WTC11 (cell line): ENCODE results near the gene ZGPAT. TPM values are rescaled to one million over a fixed set of nuclear protein-coding genes. Genes with fewer than 3 reads are reported as not detected.

ENCODE experiments used
- ATAC-seq: fragments of 200-7000 bp; cut with Tn5 transposase; 2 replicates; pipeline ENCODE4 v1.10.0; 2021; ENCODE audit warnings: mild to moderate bottlenecking, moderate library complexity
- CTCF ChIA-PET: fragments of 300-600 bp; sonication (Branson Sonifier 250); formaldehyde crosslinking; loops from one replicate; lab custom pipeline; 2021; ENCODE audit warnings: antibody characterized with exemption; lab: Charles Lee
- POLR2A ChIA-PET: fragments of 350-600 bp; sonication (Branson Sonifier 250); formaldehyde crosslinking; loops from one replicate; lab custom pipeline; 2021; ENCODE audit warnings: antibody characterized with exemption; lab: Charles Lee
- DNase-seq: peaks from one replicate; pipeline ENCODE4 v3.0.0; 2021; ENCODE audit warnings: low spot score
- H3K27ac Mint-ChIP-seq: 2 replicates; pipeline ENCODE4 v1.8.0; 2021; ENCODE audit warnings: mixed read lengths
- H3K27me3 Mint-ChIP-seq: 2 replicates; pipeline ENCODE4 v1.8.0; 2021; ENCODE audit warnings: low read depth, mild to moderate bottlenecking, moderate library complexity, mixed read lengths
- H3K36me3 Mint-ChIP-seq: 2 replicates; pipeline ENCODE4 v1.8.0; 2021; ENCODE audit warnings: mixed read lengths
- H3K4me1 Mint-ChIP-seq: 2 replicates; pipeline ENCODE4 v1.8.0; 2022; ENCODE audit warnings: mixed read lengths
- H3K4me3 Mint-ChIP-seq: 2 replicates; pipeline ENCODE4 v1.8.0; 2021; ENCODE audit warnings: mild to moderate bottlenecking, moderate library complexity, mixed read lengths
- H3K9me3 Mint-ChIP-seq: 2 replicates; pipeline ENCODE4 v1.8.0; 2021; ENCODE audit warnings: mixed read lengths
- ATF1 ChIP-seq: sonication (generic); formaldehyde crosslinking; IDR thresholded peaks from 2 replicates; pipeline ENCODE4 v1.8.1; 2023; ENCODE audit warnings: mild to moderate bottlenecking, moderate library complexity, missing genetic modification reagents
- CTCF ChIP-seq: fragments of 200-600 bp; IDR thresholded peaks from 2 replicates; pipeline ENCODE4 v1.8.0; 2022; ENCODE audit warnings: antibody characterized with exemption
- E2F1 ChIP-seq: sonication (generic); formaldehyde crosslinking; IDR thresholded peaks from 2 replicates; pipeline ENCODE4 v1.8.0; 2022; ENCODE audit warnings: mild to moderate bottlenecking, missing genetic modification reagents
- ELF4 ChIP-seq: sonication (generic); formaldehyde crosslinking; IDR thresholded peaks from 2 replicates; pipeline ENCODE4 v1.8.1; 2022; ENCODE audit warnings: low read depth, mild to moderate bottlenecking, moderate library complexity, missing genetic modification reagents
- ERG ChIP-seq: fragments of 250-450 bp; sonication (Bioruptor Pico); IDR thresholded peaks from 2 replicates; pipeline ENCODE4 v1.8.0; 2021; ENCODE audit warnings: mild to moderate bottlenecking
- ETV6 ChIP-seq: sonication (generic); formaldehyde crosslinking; IDR thresholded peaks from 2 replicates; pipeline ENCODE4 v1.8.1; 2022; ENCODE audit warnings: mild to moderate bottlenecking, missing genetic modification reagents
- FOXJ3 ChIP-seq: sonication (generic); formaldehyde crosslinking; IDR thresholded peaks from 2 replicates; pipeline ENCODE4 v1.9.0; 2021; ENCODE audit warnings: missing genetic modification reagents, mild to moderate bottlenecking, borderline replicate concordance
- IRF1 ChIP-seq: sonication (generic); formaldehyde crosslinking; IDR thresholded peaks from 2 replicates; pipeline ENCODE4 v1.8.0; 2023; ENCODE audit warnings: missing genetic modification reagents
- IRF2 ChIP-seq: sonication (generic); formaldehyde crosslinking; IDR thresholded peaks from 2 replicates; pipeline ENCODE4 v1.8.0; 2022; ENCODE audit warnings: low read depth, missing genetic modification reagents, borderline replicate concordance
- JAZF1 ChIP-seq: fragments of 250-450 bp; sonication (Bioruptor Pico); IDR thresholded peaks from 2 replicates; pipeline ENCODE4 v1.9.0; 2021; ENCODE audit warnings: moderate library complexity, mild to moderate bottlenecking, inconsistent platforms
- MLX ChIP-seq: sonication (generic); formaldehyde crosslinking; IDR thresholded peaks from 2 replicates; pipeline ENCODE4 v1.8.1; 2023; ENCODE audit warnings: mild to moderate bottlenecking, missing genetic modification reagents, moderate library complexity
- NFYB ChIP-seq: sonication (generic); formaldehyde crosslinking; conservative IDR thresholded peaks from 2 replicates; pipeline ENCODE4 v1.8.0; 2022; ENCODE audit warnings: low read depth, missing genetic modification reagents
- NR2C2 ChIP-seq: sonication (generic); formaldehyde crosslinking; IDR thresholded peaks from 2 replicates; pipeline ENCODE4 v1.8.0; 2022; ENCODE audit warnings: mild to moderate bottlenecking, missing genetic modification reagents
- PRDM15 ChIP-seq: sonication (generic); formaldehyde crosslinking; IDR thresholded peaks from 2 replicates; pipeline ENCODE4 v1.8.0; 2022; ENCODE audit warnings: missing genetic modification reagents
- PREB ChIP-seq: sonication (generic); formaldehyde crosslinking; IDR thresholded peaks from 2 replicates; pipeline ENCODE4 v1.8.1; 2022; ENCODE audit warnings: mild to moderate bottlenecking, missing genetic modification reagents, moderate library complexity, borderline replicate concordance
- SMAD4 ChIP-seq: sonication (generic); formaldehyde crosslinking; IDR thresholded peaks from 2 replicates; pipeline ENCODE4 v1.8.0; 2022; ENCODE audit warnings: mild to moderate bottlenecking, missing genetic modification reagents
- ZNF121 ChIP-seq: sonication (generic); formaldehyde crosslinking; IDR thresholded peaks from 2 replicates; pipeline ENCODE4 v1.8.0; 2023; ENCODE audit warnings: missing genetic modification reagents
- ZNF532 ChIP-seq: fragments of 250-450 bp; sonication (Bioruptor Pico); IDR thresholded peaks from 2 replicates; pipeline ENCODE4 v1.9.0; 2021; ENCODE audit warnings: mild to moderate bottlenecking, borderline replicate concordance
- total RNA-seq: library from RNA; stranded (reverse); gene quantifications from 3 replicates; pipeline ENCODE4 v1.2.3, GENCODE V29; 2021

Gene ZGPAT
- total RNA-seq, 1 experiment from 2014 or later: 28.3 TPM

- ChIA-PET POLR2A (interaction anchor here (0.6 kb wide), 1 partner anchor 18 kb away, joined by 3 read pairs; the partner anchor contains the start of gene LIME1), CTCF (interaction anchor here (0.9 to 2.9 kb wide), 2 partner anchors 21 to 32 kb away, joined by 3 to 14 read pairs; no protein-coding TSS in a partner anchor)
- H3K4me1 Mint-ChIP-seq: peaks cover 10% of the 10 kb centered on the region
- no peaks in the 10 kb centered on the region for H3K27me3 Mint-ChIP-seq
- TF ChIP-seq MLX (CRISPR knock-in tag): no peak
- no peak for TF ChIP-seq PREB (CRISPR knock-in tag)
- TF ChIP-seq PRDM15 (CRISPR knock-in tag): no peak
- no peak for TF ChIP-seq IRF1 (CRISPR knock-in tag)
- TF ChIP-seq FOXJ3 (CRISPR knock-in tag): no peak
- TF ChIP-seq ZNF121 (CRISPR knock-in tag): no peak
- TF ChIP-seq JAZF1 (CRISPR knock-in tag): no peak
- TF ChIP-seq ZNF532: no peak
- TF ChIP-seq ELF4 (CRISPR knock-in tag): no peak
- no peak for TF ChIP-seq SMAD4
- no peak for TF ChIP-seq CTCF
- no peak for TF ChIP-seq ETV6 (CRISPR knock-in tag)
- TF ChIP-seq NR2C2: no peak
- TF ChIP-seq IRF2 (CRISPR knock-in tag): no peak
- no peak for TF ChIP-seq ERG (CRISPR knock-in tag)
- no peak for TF ChIP-seq E2F1 (CRISPR knock-in tag)
- no peak for TF ChIP-seq ATF1 (CRISPR knock-in tag)
- no peak for TF ChIP-seq NFYB (CRISPR knock-in tag)
- TF ChIP-seq, all 79 proteins: peak for 0
- H3K36me3 Mint-ChIP-seq: no peaks in the 10 kb centered on the region
- DNase-seq (no peak), ATAC-seq (no peak)
- H3K4me3 Mint-ChIP-seq: no peak overlapping the region
- H3K27ac Mint-ChIP-seq: no peak overlapping the region; the same call in 1 of the 2 replicates
- H3K9me3 Mint-ChIP-seq: peaks cover 1% of the 10 kb centered on the region; the same call in 1 of the 2 replicates
Measured at GRCh38 chr20:63754008-63754407, 46.2 kb downstream of the ZGPAT start.
